Measurements from ENCODE around the gene TTLL10.

- TF ChIP-seq EP300 (IDR thresholded peaks at IDR 0.05), result no peak
- TF ChIP-seq CTCF (IDR thresholded peaks at IDR 0.05), result no peak
Measured at GRCh38 chr1:1225238-1225845, 51.7 kb downstream of the TTLL10 start.
